Neural cell (in vitro differentiated cells): ENCODE data around the gene WDR38. TPM values are rescaled to one million over a fixed set of nuclear protein-coding genes. Genes with fewer than 3 reads are reported as not detected.

Source experiments
- H2AFZ ChIP-seq: fragments of 200-600, 300-800 bp; sonication (generic), shearing (Covaris generic); 2 replicates; pipeline ENCODE4 v1.6.0; 2014; ENCODE audit warnings: low read depth, mild to moderate bottlenecking, antibody characterized with exemption, low read length, moderate library complexity
- H3F3A ChIP-seq: fragments of 200-600 bp; shearing (Covaris generic); 2 replicates; pipeline ENCODE4 v1.6.1; 2016; ENCODE audit warnings: mild to moderate bottlenecking, moderate library complexity, mixed read lengths, antibody characterized with exemption, low read length; ENCODE audit not compliant: insufficient read depth, poor library complexity, severe bottlenecking
- H3K27ac ChIP-seq: fragments of 200-600, 300-800 bp; sonication (generic), shearing (Covaris generic); 2 replicates; pipeline ENCODE4 v1.5.1; 2014; ENCODE audit warnings: mild to moderate bottlenecking, low read length, moderate library complexity
- H3K27me3 ChIP-seq: fragments of 300-800, 200-600 bp; sonication (generic), shearing (Covaris generic); 2 replicates; pipeline ENCODE4 v1.6.0; 2014; ENCODE audit warnings: mild to moderate bottlenecking, low read depth, low read length, moderate library complexity; ENCODE audit not compliant: insufficient read depth
- H3K36me3 ChIP-seq: fragments of 300-800, 200-600 bp; sonication (generic), shearing (Covaris generic); 2 replicates; pipeline ENCODE4 v1.5.1; 2014; ENCODE audit warnings: mild to moderate bottlenecking, antibody characterized with exemption, low read length, moderate library complexity; ENCODE audit not compliant: insufficient read depth
- H3K4me2 ChIP-seq: fragments of 300-800, 200-600 bp; sonication (generic), shearing (Covaris generic); 2 replicates; pipeline ENCODE4 v1.6.0; 2014; ENCODE audit warnings: mild to moderate bottlenecking, low read length
- H3K4me3 ChIP-seq: fragments of 300-800, 200-600 bp; sonication (generic), shearing (Covaris generic); 2 replicates; pipeline ENCODE4 v1.5.1; 2014; ENCODE audit warnings: mild to moderate bottlenecking, low read length, moderate library complexity
- H3K79me2 ChIP-seq: fragments of 200-600 bp; shearing (Covaris generic); replicated peaks from 2 replicates; pipeline ENCODE4 v1.6.0; 2014; ENCODE audit warnings: mild to moderate bottlenecking, low read length, moderate library complexity; ENCODE audit not compliant: insufficient read depth
- H3K9ac ChIP-seq: fragments of 300-800, 200-600 bp; sonication (generic), shearing (Covaris generic); 2 replicates; pipeline ENCODE4 v1.6.1; 2016; ENCODE audit warnings: mild to moderate bottlenecking, low read length, mixed read lengths
- H3K9me2 ChIP-seq: fragments of 200-600 bp; shearing (Covaris generic); 2 replicates; pipeline ENCODE4 v1.6.1; 2016; ENCODE audit warnings: mild to moderate bottlenecking, low read length, mixed read lengths; ENCODE audit not compliant: insufficient read depth
- H3K9me3 ChIP-seq: fragments of 200-600, 300-800 bp; sonication (generic), shearing (Covaris generic); 2 replicates; pipeline ENCODE4 v1.6.1; 2016; ENCODE audit warnings: mild to moderate bottlenecking, mixed run types, low read length, moderate library complexity, mixed read lengths
- H4K20me1 ChIP-seq: fragments of 200-600 bp; shearing (Covaris generic); 2 replicates; pipeline ENCODE4 v1.6.1; 2016; ENCODE audit warnings: mild to moderate bottlenecking, mixed run types; ENCODE audit not compliant: insufficient read depth
- EP300 ChIP-seq: fragments of 450-650 bp; conservative IDR thresholded peaks from 2 replicates; pipeline ENCODE4 v1.6.1; 2014; ENCODE audit warnings: antibody characterized with exemption, mild to moderate bottlenecking, moderate library complexity; ENCODE audit not compliant: poor library complexity, severe bottlenecking
- EZH2 ChIP-seq: fragments of 200-600, 300-800 bp; shearing (Covaris generic), sonication (generic); IDR thresholded peaks from 2 replicates; pipeline ENCODE4 v1.6.1; 2014; ENCODE audit warnings: antibody characterized with exemption, low read length, borderline replicate concordance, mild to moderate bottlenecking; ENCODE audit not compliant: insufficient read depth, poor library complexity, severe bottlenecking
- MXI1 ChIP-seq: fragments of 450-650 bp; conservative IDR thresholded peaks from 2 replicates; pipeline ENCODE4 v1.6.1; 2014; ENCODE audit warnings: antibody characterized with exemption, mild to moderate bottlenecking; ENCODE audit not compliant: poor library complexity, severe bottlenecking
- POLR2AphosphoS5 ChIP-seq: IDR thresholded peaks from 2 replicates; pipeline ENCODE4 v1.6.1; 2012
- RAD21 ChIP-seq: fragments of 450-650 bp; conservative IDR thresholded peaks from 2 replicates; pipeline ENCODE4 v1.6.1; 2014; ENCODE audit warnings: antibody characterized with exemption, mild to moderate bottlenecking, moderate library complexity
- SMC3 ChIP-seq: fragments of 450-650 bp; conservative IDR thresholded peaks from 2 replicates; pipeline ENCODE4 v1.6.1; 2014; ENCODE audit warnings: antibody characterized with exemption, mild to moderate bottlenecking, moderate library complexity; ENCODE audit not compliant: poor library complexity
- TAF1 ChIP-seq: IDR thresholded peaks from 2 replicates; pipeline ENCODE4 v1.6.1; 2012; ENCODE audit warnings: low read depth
- polyA plus RNA-seq: library from polyadenylated mRNA; depleted of rRNA; stranded (reverse); fragments of >200 nt; gene quantifications from 2 replicates; pipeline ENCODE4 v1.2.3, GENCODE V29; 2014
- TF ChIP-seq, protein P1 (sequence below): IDR thresholded peaks from 2 replicates; pipeline ENCODE4 v1.6.1; 2012; ENCODE audit warnings: borderline replicate concordance
- TF ChIP-seq, protein P2 (sequence below): fragments of 450-650 bp; IDR thresholded peaks from 2 replicates; pipeline ENCODE4 v1.5.1; 2014; ENCODE audit warnings: antibody characterized with exemption, mild to moderate bottlenecking, moderate library complexity; ENCODE audit not compliant: poor library complexity, severe bottlenecking

The WDR38 gene
- polyA plus RNA-seq, 1 donor from 2014 or later = not detected

DNA sequence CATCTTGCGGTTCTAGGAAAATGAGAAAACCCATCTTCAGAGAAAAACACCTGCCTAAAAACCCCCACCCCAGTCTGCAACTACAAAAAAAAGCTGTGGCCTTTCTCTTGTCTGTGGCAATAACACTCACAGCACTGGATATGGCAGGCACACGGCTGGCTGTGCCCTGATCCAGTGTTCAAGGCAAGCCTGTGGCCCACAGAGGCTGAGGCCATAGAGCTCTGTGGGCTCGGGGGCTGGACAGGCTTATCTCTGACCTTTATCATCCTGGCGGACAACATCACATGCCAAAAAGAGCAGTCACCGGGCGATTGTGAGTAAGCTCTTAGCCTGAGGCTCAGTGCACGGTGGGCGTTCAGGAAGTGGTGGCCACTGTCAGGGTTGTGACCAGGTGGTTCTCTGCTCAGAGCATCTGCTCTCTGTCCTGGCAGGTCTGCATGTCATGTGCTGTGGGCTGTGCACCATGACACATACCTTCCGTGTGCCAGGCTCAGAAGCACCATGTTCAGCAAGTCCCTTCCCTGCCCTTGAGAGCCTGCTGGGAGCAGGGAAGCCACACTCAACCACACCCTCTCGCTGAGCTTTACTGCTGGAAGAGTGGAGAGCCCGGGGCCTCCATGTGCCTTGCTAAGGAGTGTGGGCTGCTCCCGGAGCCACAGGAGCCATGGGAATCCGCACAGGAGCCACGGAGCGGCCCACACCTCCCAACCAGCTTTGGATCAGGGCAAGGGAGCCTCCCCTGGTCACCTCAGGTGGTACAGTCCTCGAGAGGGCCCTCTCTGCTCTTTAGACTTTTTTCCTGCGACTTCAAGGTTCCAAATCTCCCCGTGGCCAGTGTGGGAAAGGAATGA, 34.6 kb upstream of the WDR38 start:
- no peaks in the 10 kb centered on the region for H3K27me3 ChIP-seq
- no peaks in the 10 kb centered on the region for H3F3A ChIP-seq
- H3K4me2 ChIP-seq = no peak overlapping the region
- no peak overlapping the region for H3K9ac ChIP-seq
- no peaks in the 10 kb centered on the region for H4K20me1 ChIP-seq
- H3K27ac ChIP-seq = no peak overlapping the region
- TF ChIP-seq MXI1 = no peak
- no peak for TF ChIP-seq TAF1
- no peak for TF ChIP-seq POLR2AphosphoS5
- TF ChIP-seq SMC3 = no peak
- TF ChIP-seq RAD21 = no peak
- no peak for TF ChIP-seq EP300
- no peak for TF ChIP-seq EZH2
- TF ChIP-seq, protein P1, sequence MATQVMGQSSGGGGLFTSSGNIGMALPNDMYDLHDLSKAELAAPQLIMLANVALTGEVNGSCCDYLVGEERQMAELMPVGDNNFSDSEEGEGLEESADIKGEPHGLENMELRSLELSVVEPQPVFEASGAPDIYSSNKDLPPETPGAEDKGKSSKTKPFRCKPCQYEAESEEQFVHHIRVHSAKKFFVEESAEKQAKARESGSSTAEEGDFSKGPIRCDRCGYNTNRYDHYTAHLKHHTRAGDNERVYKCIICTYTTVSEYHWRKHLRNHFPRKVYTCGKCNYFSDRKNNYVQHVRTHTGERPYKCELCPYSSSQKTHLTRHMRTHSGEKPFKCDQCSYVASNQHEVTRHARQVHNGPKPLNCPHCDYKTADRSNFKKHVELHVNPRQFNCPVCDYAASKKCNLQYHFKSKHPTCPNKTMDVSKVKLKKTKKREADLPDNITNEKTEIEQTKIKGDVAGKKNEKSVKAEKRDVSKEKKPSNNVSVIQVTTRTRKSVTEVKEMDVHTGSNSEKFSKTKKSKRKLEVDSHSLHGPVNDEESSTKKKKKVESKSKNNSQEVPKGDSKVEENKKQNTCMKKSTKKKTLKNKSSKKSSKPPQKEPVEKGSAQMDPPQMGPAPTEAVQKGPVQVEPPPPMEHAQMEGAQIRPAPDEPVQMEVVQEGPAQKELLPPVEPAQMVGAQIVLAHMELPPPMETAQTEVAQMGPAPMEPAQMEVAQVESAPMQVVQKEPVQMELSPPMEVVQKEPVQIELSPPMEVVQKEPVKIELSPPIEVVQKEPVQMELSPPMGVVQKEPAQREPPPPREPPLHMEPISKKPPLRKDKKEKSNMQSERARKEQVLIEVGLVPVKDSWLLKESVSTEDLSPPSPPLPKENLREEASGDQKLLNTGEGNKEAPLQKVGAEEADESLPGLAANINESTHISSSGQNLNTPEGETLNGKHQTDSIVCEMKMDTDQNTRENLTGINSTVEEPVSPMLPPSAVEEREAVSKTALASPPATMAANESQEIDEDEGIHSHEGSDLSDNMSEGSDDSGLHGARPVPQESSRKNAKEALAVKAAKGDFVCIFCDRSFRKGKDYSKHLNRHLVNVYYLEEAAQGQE = no peak
- TF ChIP-seq, protein P2, sequence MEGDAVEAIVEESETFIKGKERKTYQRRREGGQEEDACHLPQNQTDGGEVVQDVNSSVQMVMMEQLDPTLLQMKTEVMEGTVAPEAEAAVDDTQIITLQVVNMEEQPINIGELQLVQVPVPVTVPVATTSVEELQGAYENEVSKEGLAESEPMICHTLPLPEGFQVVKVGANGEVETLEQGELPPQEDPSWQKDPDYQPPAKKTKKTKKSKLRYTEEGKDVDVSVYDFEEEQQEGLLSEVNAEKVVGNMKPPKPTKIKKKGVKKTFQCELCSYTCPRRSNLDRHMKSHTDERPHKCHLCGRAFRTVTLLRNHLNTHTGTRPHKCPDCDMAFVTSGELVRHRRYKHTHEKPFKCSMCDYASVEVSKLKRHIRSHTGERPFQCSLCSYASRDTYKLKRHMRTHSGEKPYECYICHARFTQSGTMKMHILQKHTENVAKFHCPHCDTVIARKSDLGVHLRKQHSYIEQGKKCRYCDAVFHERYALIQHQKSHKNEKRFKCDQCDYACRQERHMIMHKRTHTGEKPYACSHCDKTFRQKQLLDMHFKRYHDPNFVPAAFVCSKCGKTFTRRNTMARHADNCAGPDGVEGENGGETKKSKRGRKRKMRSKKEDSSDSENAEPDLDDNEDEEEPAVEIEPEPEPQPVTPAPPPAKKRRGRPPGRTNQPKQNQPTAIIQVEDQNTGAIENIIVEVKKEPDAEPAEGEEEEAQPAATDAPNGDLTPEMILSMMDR = no peak
- no peak overlapping the region for H3K4me3 ChIP-seq
- no peaks in the 10 kb centered on the region for H3K79me2 ChIP-seq
- no peaks in the 10 kb centered on the region for H3K9me2 ChIP-seq
- H2AFZ ChIP-seq = no peak overlapping the region
- H3K9me3 ChIP-seq = no peaks in the 10 kb centered on the region
- no peaks in the 10 kb centered on the region for H3K36me3 ChIP-seq

DNA sequence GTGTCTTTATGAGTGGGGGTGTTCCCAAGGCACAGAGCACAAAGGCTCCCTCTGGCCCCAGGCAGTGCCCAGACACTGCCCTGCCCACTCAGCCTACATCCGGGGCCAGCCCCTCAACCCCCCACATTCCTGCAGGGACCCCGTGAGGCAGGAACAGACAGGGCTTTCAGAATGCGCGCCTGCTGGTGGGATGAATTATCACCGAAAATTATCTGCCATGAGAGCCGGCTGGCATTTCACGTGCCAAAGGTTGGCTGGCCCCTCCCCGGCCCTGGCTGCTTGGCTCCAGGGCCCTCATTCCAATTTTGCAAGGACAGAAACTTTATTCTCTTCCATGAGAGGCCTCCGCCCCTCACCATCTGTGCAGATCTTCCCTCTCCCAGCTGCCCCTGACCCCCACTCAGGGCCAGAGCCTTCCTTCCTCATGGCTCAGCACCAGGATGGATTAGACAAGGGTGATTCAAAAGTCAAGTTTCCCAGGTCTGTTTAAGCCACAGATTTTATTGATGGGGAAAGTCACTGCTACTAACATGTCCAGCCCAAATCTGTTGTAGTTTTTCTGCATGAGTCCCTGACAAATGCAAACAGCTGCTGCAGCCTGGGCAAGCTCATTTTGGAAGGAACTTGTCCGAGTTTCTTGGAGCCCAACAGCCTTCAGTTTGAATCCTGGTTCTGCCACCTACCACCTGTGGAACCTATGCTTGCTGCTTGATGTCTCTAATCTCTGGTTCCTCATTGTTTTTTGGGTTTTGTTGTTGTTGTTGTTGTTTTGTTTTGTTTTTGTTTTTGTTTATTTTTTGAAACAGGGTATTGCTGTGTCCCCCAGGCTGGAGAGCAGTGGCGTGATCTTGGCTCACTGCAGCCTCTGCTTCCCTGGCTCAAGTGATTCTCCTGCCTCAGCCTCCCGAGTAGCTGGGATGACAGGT, 32.3 kb upstream of the WDR38 start:
- Histone ChIP-seq H3K9me2 (no peaks in the 10 kb centered on the region), H3K4me2 (no peak overlapping the region), H3K27me3 (no peaks in the 10 kb centered on the region), H3F3A (no peaks in the 10 kb centered on the region), H3K79me2 (no peaks in the 10 kb centered on the region), H3K36me3 (no peaks in the 10 kb centered on the region), H3K9me3 (no peaks in the 10 kb centered on the region), H3K9ac (no peak overlapping the region), H2AFZ (no peak overlapping the region), H4K20me1 (no peaks in the 10 kb centered on the region), H3K4me3 (no peak overlapping the region), H3K27ac (no peak overlapping the region)
- TF ChIP-seq EZH2 = no peak
- no peak for TF ChIP-seq MXI1
